GM18909 (cell line): Measurements from ENCODE around the gene PHKA2.

Experiments
- ATAC-seq: cut with Tn5 transposase; IDR thresholded peaks from one replicate; pipeline ENCODE4 v1.9.1; 2021; ENCODE audit warnings: mild to moderate bottlenecking; ENCODE audit not compliant: unreplicated experiment, poor library complexity

PHKA2 gene

GRCh38 chrX:18893536-18893935 is 90.4 kb downstream of the PHKA2 start:
- no peak for ATAC-seq

- ATAC-seq, result no peak
Observed at GRCh38 chrX:18892899-18893298, 91.0 kb downstream of the PHKA2 start.

DNA sequence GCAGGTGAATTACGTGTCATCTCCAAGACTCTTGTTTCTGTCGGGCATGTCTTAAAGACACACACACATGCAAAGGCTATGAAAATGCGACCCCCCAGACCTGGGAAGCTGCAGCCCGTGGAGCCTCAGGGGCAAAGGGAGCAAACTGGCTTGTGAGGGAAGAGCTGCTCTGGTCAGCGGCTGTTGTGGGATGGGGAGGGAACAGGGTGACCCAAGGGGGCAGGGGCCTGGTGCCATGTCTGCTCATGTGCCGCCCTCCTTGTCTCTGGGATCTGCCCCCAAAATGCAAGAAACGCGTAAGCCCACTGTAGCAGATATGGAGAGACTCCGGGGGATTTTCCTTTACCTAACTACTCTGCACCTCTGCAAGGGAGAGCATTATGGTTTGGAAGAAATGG is 92.4 kb downstream of the PHKA2 start:
- no peak for ATAC-seq

DNA sequence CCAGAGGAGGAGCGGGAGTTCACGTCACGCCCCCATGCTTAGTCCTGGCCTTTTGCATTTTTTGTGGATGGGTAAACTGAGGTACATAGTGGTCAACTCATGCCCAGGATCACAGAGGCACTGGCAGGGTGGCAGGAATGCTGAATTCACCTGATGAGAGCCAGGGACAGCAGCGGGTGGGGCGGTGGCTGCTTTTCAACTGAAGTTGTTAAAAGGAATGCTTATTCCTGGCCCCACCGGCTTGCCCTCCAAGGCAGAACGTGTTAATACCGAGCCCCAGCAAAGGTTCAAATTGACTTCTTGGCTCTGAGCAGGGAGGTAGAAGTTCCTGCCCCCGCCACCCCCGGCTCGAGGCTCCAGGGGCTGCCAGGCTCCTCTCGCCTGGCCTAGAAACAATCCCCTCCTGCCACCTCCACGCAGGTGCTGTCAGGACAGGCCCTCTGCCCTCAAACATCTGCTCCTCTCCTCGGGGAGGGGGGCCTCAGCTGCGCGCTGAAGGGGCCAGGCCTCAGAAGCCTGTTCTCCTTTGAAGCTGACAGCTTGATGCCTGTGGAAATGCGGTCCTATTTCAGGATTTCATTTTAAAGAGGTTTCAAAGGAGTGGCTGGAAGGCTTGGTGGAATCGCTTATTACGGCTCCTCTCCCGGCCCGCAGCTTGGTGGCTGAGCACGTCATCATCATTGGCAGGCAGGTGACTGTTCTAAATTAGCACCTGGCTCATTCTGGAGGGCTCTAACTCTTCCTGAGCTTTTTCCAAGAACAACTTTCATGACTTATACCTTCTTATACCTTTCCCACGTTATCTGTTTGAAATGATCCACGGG is 93.0 kb downstream of the PHKA2 start:
- no peak for ATAC-seq

DNA sequence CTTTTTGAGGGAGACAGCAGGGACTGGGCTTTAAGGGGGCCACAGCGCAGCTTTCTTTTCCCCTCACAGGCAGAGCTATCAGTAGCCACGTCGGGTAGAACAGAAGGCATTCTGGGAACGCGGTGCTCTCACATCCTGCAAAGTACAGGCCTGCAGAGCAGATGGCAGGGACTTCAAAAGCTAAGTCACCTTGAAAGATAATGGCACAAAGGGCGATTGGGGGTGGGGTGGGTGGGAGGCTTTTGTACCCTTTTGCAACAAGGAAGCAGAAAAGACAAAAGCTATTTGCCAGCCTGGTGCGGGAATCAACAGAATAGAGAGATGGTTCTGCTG is 93.9 kb downstream of the PHKA2 start:
- no peak for ATAC-seq

- no peak for ATAC-seq
Observed at GRCh38 chrX:18889346-18890048, 94.4 kb downstream of the PHKA2 start.

GRCh38 chrX:18888281-18888680 is 95.6 kb downstream of the PHKA2 start:
- no peak for ATAC-seq

DNA sequence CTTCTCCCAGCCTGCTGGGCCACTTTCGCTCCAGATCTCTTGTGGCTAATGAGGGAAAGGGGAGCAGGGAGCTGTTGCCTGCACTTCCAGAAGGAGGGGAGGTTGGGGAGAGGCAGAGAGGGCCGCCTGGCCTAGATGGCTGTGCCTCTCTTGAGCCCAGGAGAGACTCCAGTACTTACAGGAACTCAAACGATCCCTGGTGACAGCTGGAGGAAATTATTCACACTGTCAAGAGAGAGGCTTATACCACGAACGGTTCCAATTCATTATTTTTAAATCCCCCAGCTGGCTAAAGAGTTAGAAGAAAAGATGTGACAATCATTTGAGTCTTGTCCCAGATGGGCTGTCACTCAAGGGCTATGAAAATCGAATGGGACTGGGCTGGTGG is 96.1 kb downstream of the PHKA2 start:
- no peak for ATAC-seq

DNA sequence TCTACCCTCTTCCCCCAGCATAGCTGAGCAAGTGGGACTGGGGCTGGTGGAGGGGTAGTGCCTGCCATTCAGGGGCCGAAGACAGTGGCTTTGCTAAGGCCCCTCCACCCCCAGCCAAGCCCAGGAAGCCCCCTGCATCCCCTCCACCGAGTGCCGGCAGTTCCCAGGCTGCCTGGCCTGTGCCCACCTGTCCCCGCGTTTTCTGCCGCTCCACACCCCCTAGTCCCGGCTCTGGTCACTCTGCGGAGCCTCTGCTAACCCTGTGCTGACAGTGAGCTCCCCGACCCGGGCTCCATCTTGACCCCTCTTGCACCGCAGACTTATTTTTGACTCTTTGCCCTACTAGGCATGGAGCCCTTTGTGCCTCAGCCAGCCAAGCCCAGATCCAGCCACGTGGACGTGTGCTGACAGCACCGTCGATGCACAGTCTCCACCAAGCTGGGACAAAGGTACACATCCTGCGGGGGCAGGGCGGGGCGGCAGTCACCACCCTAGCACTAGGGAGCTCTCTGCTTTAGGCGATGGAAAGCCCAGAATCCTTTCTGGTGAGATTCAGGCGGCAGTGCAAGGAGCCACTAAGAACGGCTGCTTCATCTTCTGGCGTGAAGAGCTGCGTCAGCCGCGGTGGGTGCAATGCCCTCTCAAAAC is 96.6 kb downstream of the PHKA2 start:
- no peak for ATAC-seq

DNA sequence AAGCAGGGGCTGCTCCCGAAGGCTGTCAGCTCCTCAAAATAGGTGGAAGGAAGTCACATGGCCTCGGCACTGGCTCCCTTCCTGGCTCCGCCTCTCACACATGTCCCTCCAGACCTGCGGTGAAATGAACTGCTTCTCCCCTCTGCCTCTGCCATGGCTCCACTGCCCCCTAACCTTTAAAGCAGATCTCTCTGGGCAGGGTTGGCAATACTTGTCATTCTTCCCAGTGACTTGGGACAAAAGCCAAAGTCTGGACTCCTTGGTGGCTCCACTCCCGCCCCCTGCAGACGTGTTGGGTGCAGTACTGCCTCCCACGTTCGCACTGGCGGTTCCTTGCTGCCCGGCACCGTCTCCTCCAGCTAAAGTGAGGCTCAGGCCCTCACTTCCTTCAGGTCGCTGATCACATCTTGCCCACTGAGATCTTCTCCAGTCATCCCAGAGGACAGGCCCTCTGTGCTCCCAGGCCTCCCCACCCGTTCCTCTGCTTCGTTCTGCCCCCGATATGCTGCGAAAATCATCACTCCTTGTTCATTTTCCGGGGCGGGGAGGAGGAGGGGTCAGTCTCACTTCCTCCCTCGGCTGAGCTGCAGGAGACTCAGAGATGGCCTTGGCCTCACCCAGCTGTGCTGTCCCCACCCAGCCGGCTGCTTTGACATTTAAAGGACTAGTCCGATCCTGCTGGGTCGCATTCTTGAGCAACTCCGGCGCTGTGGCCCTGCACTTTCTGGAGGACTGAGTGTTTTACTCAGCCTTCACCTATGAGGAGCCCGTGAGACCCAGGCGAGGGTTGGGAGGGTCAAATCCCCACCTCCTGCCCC is 97.4 kb downstream of the PHKA2 start:
- peak; percentile 75 for ATAC-seq

DNA sequence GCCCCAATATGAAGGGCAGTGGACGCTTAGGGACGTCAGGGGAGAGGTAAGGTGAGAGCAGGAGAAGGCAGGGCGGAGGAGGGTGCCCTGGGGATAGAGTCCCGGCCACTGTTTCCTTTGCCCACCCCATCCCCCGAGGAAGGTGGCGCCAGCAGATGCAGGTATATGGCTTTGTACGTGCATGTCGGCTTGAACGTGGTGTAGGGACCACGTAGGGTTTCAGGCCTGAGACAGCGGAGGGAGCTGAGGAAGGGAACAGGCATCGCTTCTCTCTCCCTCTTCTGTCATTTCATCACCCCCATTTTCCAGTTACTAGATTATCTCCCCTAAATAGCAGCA is 97.9 kb downstream of the PHKA2 start:
- peak; percentile 31 for ATAC-seq

DNA sequence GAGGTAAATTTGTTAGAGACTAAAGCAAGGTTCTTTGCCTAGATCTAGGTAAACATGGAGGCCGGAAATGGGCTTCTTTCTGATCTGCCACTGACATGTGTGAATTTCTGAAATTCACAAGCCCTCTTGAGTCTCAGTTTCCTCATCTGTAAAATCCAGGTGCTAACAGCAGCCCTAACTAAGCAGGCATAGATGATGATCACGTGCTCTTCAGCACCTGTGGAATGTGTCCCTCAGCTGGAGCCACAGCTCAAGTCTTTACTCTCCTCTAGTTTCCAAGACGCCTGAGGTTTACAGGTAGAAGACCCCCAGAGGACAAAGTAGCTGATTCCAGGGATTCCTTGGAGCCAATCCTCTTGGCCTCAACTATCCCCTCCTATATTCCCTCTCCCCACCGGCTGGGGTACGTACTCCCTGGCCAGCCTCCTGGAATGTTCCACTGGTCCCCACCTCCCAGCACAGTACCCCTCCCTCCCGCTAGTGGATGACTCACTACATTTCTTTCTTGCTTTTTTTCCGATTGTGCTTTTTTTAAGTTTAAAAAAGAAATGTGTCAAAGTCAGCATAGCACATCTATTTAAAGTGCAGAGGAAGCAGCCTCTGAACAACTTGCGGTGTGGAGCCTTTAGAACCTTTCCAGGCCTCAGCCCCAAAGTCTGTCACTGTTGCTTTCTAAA is 98.4 kb downstream of the PHKA2 start:
- ATAC-seq, result peak; percentile 2

DNA sequence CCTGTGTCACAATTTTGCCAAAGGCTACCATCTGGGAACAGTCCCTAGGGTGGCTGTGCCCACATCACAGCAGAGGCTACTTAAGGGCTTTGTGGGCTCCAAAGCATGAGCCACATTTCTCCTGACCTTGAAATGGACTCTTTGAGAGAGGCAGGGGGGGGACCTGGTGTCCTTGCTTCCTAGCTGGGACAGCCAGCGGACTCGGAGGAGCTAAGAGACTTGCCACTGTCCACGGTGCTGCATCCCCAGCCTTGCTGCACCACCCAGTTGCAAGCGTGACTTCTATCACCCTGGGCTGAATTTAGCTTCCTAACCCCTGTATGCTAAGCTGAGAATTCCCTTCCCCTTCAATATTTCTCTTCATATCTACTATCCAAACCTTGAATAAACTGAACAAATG is 99.0 kb downstream of the PHKA2 start:
- ATAC-seq, result no peak

GRCh38 chrX:18883961-18884765 is 99.8 kb downstream of the PHKA2 start:
- ATAC-seq, result no peak

DNA sequence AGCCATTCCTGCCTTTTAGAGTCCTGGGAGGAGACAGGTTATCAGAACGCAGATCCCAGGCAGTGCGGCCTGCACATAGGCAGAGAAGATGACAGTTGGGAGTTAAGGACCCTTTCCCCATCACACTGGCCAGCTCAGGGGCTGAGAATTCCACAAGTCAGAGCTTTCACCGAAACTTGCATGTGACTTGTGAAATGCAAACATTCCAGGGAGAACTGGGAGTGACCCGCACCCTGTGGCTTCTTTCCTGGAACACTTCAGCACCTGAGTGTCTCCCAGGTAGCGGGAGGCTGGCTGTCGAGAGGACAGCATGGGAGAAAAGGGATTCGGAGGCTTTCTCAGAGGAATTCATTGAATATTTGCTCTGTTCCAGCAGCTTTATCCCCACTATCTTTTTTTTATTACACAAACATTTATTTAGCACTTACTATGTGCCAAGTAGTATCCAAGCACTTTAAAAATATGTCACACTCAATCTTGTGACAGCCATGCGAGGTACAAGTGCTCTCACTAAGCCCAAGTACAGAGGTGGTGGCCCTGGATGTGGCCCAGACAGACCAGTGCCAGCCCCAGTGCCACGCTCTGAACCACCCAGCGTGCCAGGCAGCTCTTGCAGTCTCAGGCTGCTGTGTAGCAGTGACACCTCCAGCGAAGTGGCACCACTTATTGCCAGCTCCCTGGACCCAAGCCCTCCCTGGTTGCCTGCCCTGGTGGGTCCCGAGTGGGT is 100.5 kb downstream of the PHKA2 start:
- no peak for ATAC-seq

GRCh38 chrX:18879144-18879543 is 104.8 kb downstream of the PHKA2 start:
- ATAC-seq, result no peak

- ATAC-seq, result no peak
Observed at GRCh38 chrX:18877469-18877868, 106.4 kb downstream of the PHKA2 start.

GRCh38 chrX:18875256-18875878 is 108.5 kb downstream of the PHKA2 start:
- ATAC-seq, result no peak
